Central memory CD8-positive, alpha-beta T cell (primary cell): ENCODE data around the gene MCCD1.
"Not testable (repeated sequence)": the region's sequence is repeated elsewhere in the genome, so short reads cannot be mapped to it uniquely, and the experiment has no call there.

Experiments used
- ATAC-seq: fragments of 150-1000 bp; cut with Tn5 transposase; replicated peaks from 2 replicates; pipeline ENCODE4 v1.10.0; 2022; ENCODE audit warnings: mild to moderate bottlenecking, moderate FRiP score, moderate number of reproducible peaks; ENCODE audit not compliant: poor library complexity, severe bottlenecking; ENCODE audit errors: extremely low read depth
- DNase-seq, 2 donors: peaks; one replicate each; pipeline ENCODE4 v3.0.0; 2021; ENCODE audit warnings: low spot score in 2 of 2
- H3K27ac Mint-ChIP-seq: one replicate; pipeline ENCODE4 v1.8.0; 2022; ENCODE audit warnings: low read depth, mild to moderate bottlenecking, moderate library complexity, mixed read lengths
- H3K27me3 Mint-ChIP-seq: one replicate; pipeline ENCODE4 v1.8.0; 2022; ENCODE audit warnings: mixed read lengths
- H3K36me3 Mint-ChIP-seq: one replicate; pipeline ENCODE4 v1.8.0; 2022; ENCODE audit warnings: mild to moderate bottlenecking, moderate library complexity, mixed read lengths; ENCODE audit not compliant: insufficient read depth
- H3K4me1 Mint-ChIP-seq: one replicate; pipeline ENCODE4 v1.8.0; 2022; ENCODE audit warnings: mixed read lengths
- H3K4me3 Mint-ChIP-seq: one replicate; pipeline ENCODE4 v1.8.0; 2022; ENCODE audit warnings: mild to moderate bottlenecking, moderate library complexity, mixed read lengths
- H3K9me3 Mint-ChIP-seq: one replicate; pipeline ENCODE4 v1.8.0; 2022; ENCODE audit warnings: mixed read lengths

MCCD1 gene

GRCh38 chr6:31493875-31494694 lies 34.7 kb upstream of the MCCD1 start:
- H3K4me1 Mint-ChIP-seq = peaks cover 53% of the 10 kb centered on the region
- ATAC-seq = peak; percentile 42

GRCh38 chr6:31495580-31495979 lies 33.2 kb upstream of the MCCD1 start:
- peaks cover 63% of the 10 kb centered on the region for H3K4me1 Mint-ChIP-seq
- peaks cover 11% of the 10 kb centered on the region for H3K36me3 Mint-ChIP-seq
- H3K27ac Mint-ChIP-seq = peak overlapping the region; percentile 54
- DNase-seq = no peak
- H3K4me3 Mint-ChIP-seq = peak overlapping the region; percentile 62
- H3K9me3 Mint-ChIP-seq = no peaks in the 10 kb centered on the region
- ATAC-seq = no peak
- no peaks in the 10 kb centered on the region for H3K27me3 Mint-ChIP-seq

More at GRCh38 chr6:31493875-31494694, 34.7 kb upstream of the MCCD1 start:
- H3K4me3 Mint-ChIP-seq = peak overlapping the region; percentile 62
- H3K36me3 Mint-ChIP-seq = peaks cover 12% of the 10 kb centered on the region
- H3K27ac Mint-ChIP-seq = peak overlapping the region; percentile 54
- H3K27me3 Mint-ChIP-seq = no peaks in the 10 kb centered on the region
- no peaks in the 10 kb centered on the region for H3K9me3 Mint-ChIP-seq
- DNase-seq = peak; percentile 56 to 67

GRCh38 chr6:31496826-31497225 lies 31.9 kb upstream of the MCCD1 start:
- H3K4me3 Mint-ChIP-seq = peak overlapping the region; percentile 86
- H3K36me3 Mint-ChIP-seq, DNase-seq, H3K27me3 Mint-ChIP-seq, H3K9me3 Mint-ChIP-seq: not testable (repeated sequence)
- H3K4me1 Mint-ChIP-seq = peaks cover 73% of the 10 kb centered on the region
- H3K27ac Mint-ChIP-seq = peak overlapping the region; percentile 86
- ATAC-seq = peak; percentile 24

GRCh38 chr6:31497531-31498476 lies 31.0 kb upstream of the MCCD1 start, which contains the start of gene MICB:
Gene MICB (plus strand): TSS chr6:31498145. CDS start chr6:31498194, 49 bp downstream.
- Mint-ChIP-seq H3K4me3 (peak within 1 kb of the TSS; percentile 86), H3K9me3 (no peaks in the 10 kb centered on the region), H3K36me3 (peaks cover 9% of the 10 kb centered on the region), H3K4me1 (peaks cover 79% of the 10 kb centered on the region), H3K27me3 (no peaks in the 10 kb centered on the region), H3K27ac (peak within 1 kb of the TSS; percentile 86)
- peak; percentile 70 for ATAC-seq
- peak; percentile 64 to 77 for DNase-seq

GRCh38 chr6:31498748-31499147 lies 30.0 kb upstream of the MCCD1 start:
- Mint-ChIP-seq H3K36me3 (peaks cover 11% of the 10 kb centered on the region), H3K27ac (peak overlapping the region; percentile 86), H3K9me3 (no peaks in the 10 kb centered on the region), H3K27me3 (no peaks in the 10 kb centered on the region), H3K4me1 (peaks cover 84% of the 10 kb centered on the region), H3K4me3 (peak overlapping the region; percentile 86)
- ATAC-seq (no peak), DNase-seq (no peak)

GRCh38 chr6:31499648-31500047 lies 29.1 kb upstream of the MCCD1 start:
- ATAC-seq, DNase-seq, H3K9me3 Mint-ChIP-seq, H3K27me3 Mint-ChIP-seq: not testable (repeated sequence)
- H3K36me3 Mint-ChIP-seq = peaks cover 11% of the 10 kb centered on the region
- peaks cover 83% of the 10 kb centered on the region for H3K4me1 Mint-ChIP-seq
- H3K27ac Mint-ChIP-seq = peak overlapping the region; percentile 86
- peak overlapping the region; percentile 86 for H3K4me3 Mint-ChIP-seq

GRCh38 chr6:31502586-31502985 lies 26.2 kb upstream of the MCCD1 start:
- no peak for DNase-seq
- Mint-ChIP-seq H3K4me1 (peaks cover 69% of the 10 kb centered on the region), H3K9me3 (no peaks in the 10 kb centered on the region), H3K36me3 (peaks cover 22% of the 10 kb centered on the region), H3K27ac (no peak overlapping the region), H3K4me3 (no peak overlapping the region), H3K27me3 (no peaks in the 10 kb centered on the region)
- ATAC-seq = no peak

GRCh38 chr6:31509036-31509435 lies 19.7 kb upstream of the MCCD1 start:
- H3K4me1 Mint-ChIP-seq = peaks cover 10% of the 10 kb centered on the region
- not testable (repeated sequence) for H3K27ac Mint-ChIP-seq, DNase-seq, H3K4me3 Mint-ChIP-seq, ATAC-seq, H3K9me3 Mint-ChIP-seq, H3K27me3 Mint-ChIP-seq
- peaks cover 35% of the 10 kb centered on the region for H3K36me3 Mint-ChIP-seq

- Mint-ChIP-seq H3K27me3 (no peaks in the 10 kb centered on the region), H3K36me3 (peaks cover 35% of the 10 kb centered on the region), H3K4me3 (no peak overlapping the region), H3K4me1 (peaks cover 6% of the 10 kb centered on the region), H3K27ac (no peak overlapping the region), H3K9me3 (no peaks in the 10 kb centered on the region)
- DNase-seq = peak in 1 of 2 donors; percentile 3
- ATAC-seq = no peak
Observed at GRCh38 chr6:31510007-31510406, 18.8 kb upstream of the MCCD1 start.

GRCh38 chr6:31513456-31514165 lies 15.2 kb upstream of the MCCD1 start:
- H3K27me3 Mint-ChIP-seq = peaks cover 9% of the 10 kb centered on the region

GRCh38 chr6:31521835-31522234 lies 6.9 kb upstream of the MCCD1 start:
- Mint-ChIP-seq H3K4me3 (no peak overlapping the region), H3K27me3 (no peaks in the 10 kb centered on the region), H3K36me3 (peaks cover 2% of the 10 kb centered on the region), H3K27ac (no peak overlapping the region), H3K4me1 (no peaks in the 10 kb centered on the region), H3K9me3 (no peaks in the 10 kb centered on the region)
- DNase-seq = no peak
- no peak for ATAC-seq

More at GRCh38 chr6:31513456-31514165, 15.2 kb upstream of the MCCD1 start:
- Mint-ChIP-seq H3K36me3 (peaks cover 15% of the 10 kb centered on the region), H3K9me3 (no peaks in the 10 kb centered on the region), H3K4me3 (no peak overlapping the region), H3K27ac (no peak overlapping the region), H3K4me1 (no peaks in the 10 kb centered on the region)
- DNase-seq (no peak), ATAC-seq (no peak)

GRCh38 chr6:31525553-31525931 lies 3.2 kb upstream of the MCCD1 start:
- Mint-ChIP-seq H3K36me3 (peaks cover 13% of the 10 kb centered on the region), H3K4me3 (no peak overlapping the region), H3K4me1 (peaks cover 9% of the 10 kb centered on the region), H3K27ac (no peak overlapping the region), H3K9me3 (no peaks in the 10 kb centered on the region), H3K27me3 (no peaks in the 10 kb centered on the region)
- no peak for ATAC-seq
- no peak for DNase-seq
